Ectodermal cell (in vitro differentiated cells): Measurements from ENCODE around the gene SCIN.
"Not testable (repeated sequence)": the region's sequence is repeated elsewhere in the genome, so short reads cannot be mapped to it uniquely, and the experiment has no call there.

ENCODE experiments used
- H3K27ac ChIP-seq: 2 replicates; pipeline ENCODE4 v1.7.0; 2013; ENCODE audit warnings: mild to moderate bottlenecking, low read depth, low read length; ENCODE audit not compliant: insufficient read depth, poor library complexity, severe bottlenecking
- H3K27me3 ChIP-seq: 2 replicates; pipeline ENCODE4 v1.7.0; 2013; ENCODE audit warnings: mild to moderate bottlenecking, low read length; ENCODE audit not compliant: insufficient read depth, control insufficient read depth, poor library complexity, severe bottlenecking
- H3K36me3 ChIP-seq: one replicate; pipeline ENCODE4 v1.7.0; 2013; ENCODE audit warnings: low read length; ENCODE audit not compliant: control insufficient read depth, insufficient read depth
- H3K4me1 ChIP-seq: one replicate; pipeline ENCODE4 v1.7.0; 2013; ENCODE audit warnings: low read length; ENCODE audit not compliant: control insufficient read depth, insufficient read depth
- H3K4me3 ChIP-seq: 2 replicates; pipeline ENCODE4 v1.7.0; 2013; ENCODE audit warnings: low read depth, low read length, control low read depth; ENCODE audit not compliant: insufficient read depth
- H3K9me3 ChIP-seq: 2 replicates; pipeline ENCODE4 v1.7.0; 2013; ENCODE audit warnings: mild to moderate bottlenecking, low read length, moderate library complexity; ENCODE audit not compliant: control insufficient read depth
- WGBS, 2 experiments: methylation state at CpG; one replicate each; pipeline ENCODE4 v1.1.7; 2013; ENCODE audit warnings: missing lambda C conversion rate in 2 of 2; 5-methylcytosine and 5-hydroxymethylcytosine counted together

The SCIN gene

DNA sequence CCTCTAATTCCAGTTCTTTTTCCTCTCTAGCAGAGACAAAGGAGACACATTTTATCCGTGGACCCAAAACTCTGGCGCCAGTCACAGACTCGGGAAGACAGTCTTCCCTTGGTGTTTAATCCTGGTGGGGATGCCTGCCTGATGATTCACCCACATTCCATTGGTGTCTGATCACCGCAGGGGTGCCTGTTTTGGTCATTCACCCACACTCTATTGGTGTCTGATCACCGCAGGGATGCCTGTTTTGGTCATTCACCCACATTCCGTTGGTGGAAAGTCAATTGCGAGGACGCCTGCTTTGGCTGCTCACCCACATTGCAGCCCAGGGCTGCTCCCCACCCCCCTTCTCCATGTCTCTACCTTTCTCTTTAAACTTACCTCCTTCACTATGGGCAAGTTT, 89.9 kb downstream of the SCIN start:
- H3K4me3 ChIP-seq, H3K9me3 ChIP-seq, H3K36me3 ChIP-seq, H3K27me3 ChIP-seq, H3K4me1 ChIP-seq, H3K27ac ChIP-seq: not testable (repeated sequence)
- WGBS, 2 experiments, result 74 to 80% methylated on average over 8 of the region's 8 CpGs

DNA sequence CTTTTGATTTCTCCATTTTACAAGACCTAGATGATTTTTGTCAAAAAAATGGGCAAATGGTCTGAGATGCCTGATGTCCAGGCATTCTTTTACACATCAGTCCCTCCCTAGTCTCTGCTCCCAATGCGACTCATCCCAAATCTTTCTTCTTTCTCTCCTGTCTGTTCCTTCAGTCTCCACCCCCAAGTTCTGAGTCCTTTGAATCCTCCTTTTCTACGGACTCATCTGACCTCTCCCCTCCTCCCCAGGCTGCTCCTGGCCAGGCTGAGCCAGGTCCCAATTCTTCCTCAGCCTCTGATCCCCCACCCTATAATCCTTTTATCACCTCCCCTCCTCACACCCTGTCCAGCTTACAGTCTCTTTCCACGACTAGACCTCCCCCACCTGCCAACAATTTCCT, 90.5 kb downstream of the SCIN start:
- not testable (repeated sequence) for H3K4me1 ChIP-seq, H3K36me3 ChIP-seq, H3K4me3 ChIP-seq, H3K27me3 ChIP-seq, H3K27ac ChIP-seq, H3K9me3 ChIP-seq
- 84 to 87% methylated on average over 3 of the region's 3 CpGs for WGBS, 2 experiments

DNA sequence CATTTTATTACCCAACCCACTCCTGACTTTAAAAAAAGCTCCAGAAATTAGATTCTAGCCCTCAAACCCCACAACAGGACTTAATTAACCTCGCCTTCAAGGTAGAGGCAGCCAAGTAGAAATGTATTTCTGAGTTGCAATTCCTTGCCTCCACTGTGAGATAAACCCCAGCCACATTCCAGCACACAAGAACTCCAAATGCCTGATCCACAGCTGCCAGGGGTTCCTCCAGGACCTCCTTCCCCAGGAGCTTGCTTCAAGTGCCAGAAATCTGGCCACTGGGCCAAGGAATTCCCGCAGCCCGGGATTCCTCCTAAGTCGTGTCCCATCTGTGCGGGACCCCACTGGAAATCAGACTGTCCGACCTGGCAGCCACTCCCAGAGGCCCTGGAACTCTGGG, 91.1 kb downstream of the SCIN start:
- Histone ChIP-seq H3K4me1 (no peaks in the 10 kb centered on the region), H3K27me3 (no peaks in the 10 kb centered on the region), H3K9me3 (no peaks in the 10 kb centered on the region), H3K36me3 (no peaks in the 10 kb centered on the region), H3K4me3 (no peak overlapping the region), H3K27ac (no peak overlapping the region)
- 94 to 98% methylated on average over 6 of the region's 6 CpGs for WGBS, 2 experiments

DNA sequence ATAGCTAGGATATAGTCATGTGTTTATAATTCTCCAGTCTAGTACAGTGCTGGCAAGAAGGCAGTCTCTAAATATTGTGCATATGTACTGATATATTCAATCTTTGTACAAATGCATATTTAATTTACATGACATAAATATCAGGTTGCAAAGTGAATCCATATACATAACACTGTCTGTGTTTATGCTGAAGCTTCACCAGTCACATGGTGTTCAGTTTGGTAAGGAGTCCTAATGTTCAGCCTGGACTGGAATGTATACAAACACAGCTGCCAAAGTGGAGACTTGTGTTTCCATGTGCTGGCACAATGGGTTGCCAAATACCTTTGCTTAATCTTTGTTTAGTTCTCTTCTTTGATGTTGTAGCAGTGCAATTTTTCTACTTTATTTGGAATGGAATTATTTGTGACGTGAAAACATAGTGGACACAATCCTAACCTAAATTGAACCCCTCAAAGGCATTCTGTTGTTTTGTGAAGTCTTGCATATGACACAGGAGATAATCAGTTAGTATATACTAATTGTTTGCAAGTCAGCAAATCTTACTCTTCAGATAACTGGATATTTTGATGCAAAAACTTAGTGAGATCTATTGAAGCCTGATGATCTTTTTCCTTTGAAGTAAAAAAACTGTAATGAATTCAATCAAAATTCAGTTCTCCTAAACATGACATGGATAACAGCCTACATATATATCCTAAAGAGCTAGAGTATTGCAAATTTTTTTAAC, 99.6 kb downstream of the SCIN start:
- no peaks in the 10 kb centered on the region for H3K27me3 ChIP-seq
- no peak overlapping the region for H3K27ac ChIP-seq
- WGBS, 2 experiments, result 93% methylated on average over 1 of the region's 1 CpG; no CpG with 5 or more reads in 1 of the 2 experiments

DNA sequence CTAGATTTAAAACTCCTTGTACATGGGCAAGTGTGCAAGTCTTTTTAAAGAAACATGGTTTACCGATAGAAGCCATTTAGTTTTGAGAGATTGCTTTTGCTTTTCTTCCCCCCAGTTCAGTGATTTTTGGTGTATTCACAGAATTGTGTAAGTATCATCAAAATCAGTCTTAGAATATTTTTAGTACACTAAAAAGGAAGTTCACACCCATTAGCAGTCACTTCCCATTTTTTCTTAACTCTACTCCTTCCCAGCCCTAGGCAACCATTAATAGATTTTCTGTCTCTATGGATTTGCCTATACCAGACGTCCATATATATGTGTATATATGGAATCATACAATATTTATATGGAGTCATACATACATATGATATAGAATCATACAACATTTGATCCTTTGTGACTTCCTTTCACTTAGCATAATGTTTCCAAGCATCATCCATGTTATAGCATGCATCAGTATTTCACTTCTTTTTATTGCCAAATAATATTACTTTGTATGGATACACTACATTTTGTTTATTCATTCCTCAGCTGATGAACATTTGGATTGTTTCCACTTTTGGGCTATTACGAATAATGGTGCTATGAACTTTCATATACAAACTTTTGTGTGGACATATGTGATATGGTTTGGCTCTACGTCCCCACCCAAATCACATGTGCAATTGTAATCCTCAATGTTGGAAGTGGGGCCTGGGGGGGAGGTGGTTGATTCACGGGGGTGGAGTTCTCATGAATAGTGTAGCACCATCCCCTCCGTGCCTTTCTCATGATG, 100.4 kb downstream of the SCIN start:
- no peaks in the 10 kb centered on the region for H3K27me3 ChIP-seq
- no peak overlapping the region for H3K27ac ChIP-seq
- H3K4me1 ChIP-seq, result no peaks in the 10 kb centered on the region
- WGBS, 2 experiments, result 96 to 100% methylated on average over 4 to 5 of the region's 6 CpGs
- H3K9me3 ChIP-seq, result peaks cover 3% of the 10 kb centered on the region
- no peaks in the 10 kb centered on the region for H3K36me3 ChIP-seq
- H3K4me3 ChIP-seq, result no peak overlapping the region

More for the DNA sequence above, 99.6 kb downstream of the SCIN start:
- Histone ChIP-seq H3K4me1 (no peaks in the 10 kb centered on the region), H3K36me3 (no peaks in the 10 kb centered on the region), H3K9me3 (no peaks in the 10 kb centered on the region), H3K4me3 (no peak overlapping the region)

DNA sequence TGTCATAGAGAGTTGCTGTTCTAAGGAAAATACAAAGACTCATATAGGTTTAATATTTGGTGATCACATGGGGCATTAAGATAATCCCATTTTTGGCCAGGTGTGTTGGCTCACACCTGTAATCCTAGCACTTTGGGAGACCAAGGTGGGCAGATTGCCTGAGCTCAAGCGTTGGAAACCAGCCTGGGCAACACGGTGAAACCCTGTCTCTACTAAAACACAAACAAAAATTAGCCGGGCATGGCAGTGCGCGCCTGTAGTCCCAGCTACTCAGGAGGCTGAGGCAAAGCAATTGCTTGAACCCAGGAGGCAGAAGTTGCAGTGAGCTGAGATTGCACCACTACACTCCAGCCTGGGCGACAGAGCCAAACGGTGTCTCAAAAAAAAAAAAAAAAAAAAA, 102.9 kb downstream of the SCIN start:
- H3K9me3 ChIP-seq, H3K27me3 ChIP-seq, H3K36me3 ChIP-seq, H3K27ac ChIP-seq, H3K4me3 ChIP-seq, H3K4me1 ChIP-seq: not testable (repeated sequence)
- WGBS, 2 experiments, result 87 to 93% methylated on average over 7 of the region's 7 CpGs

DNA sequence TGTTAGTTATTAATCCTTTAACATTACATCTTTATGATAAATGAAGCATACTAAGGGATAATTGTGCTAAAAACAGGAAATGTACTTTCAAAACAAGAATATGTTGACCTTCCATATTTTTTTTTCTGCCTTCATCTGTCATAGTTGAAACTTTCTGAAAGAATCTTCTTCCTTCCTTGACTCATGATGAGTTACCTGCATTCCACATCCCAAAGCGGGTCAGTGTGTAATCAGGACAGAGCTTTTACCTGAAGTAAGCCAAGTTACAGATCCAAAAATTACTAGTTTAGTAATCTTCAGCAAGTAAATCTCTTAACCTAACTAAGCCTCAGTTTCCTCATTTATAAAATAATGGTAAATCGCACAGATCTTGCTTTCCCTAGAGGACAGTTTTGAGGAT, 103.5 kb downstream of the SCIN start:
- Histone ChIP-seq H3K4me3 (no peak overlapping the region), H3K9me3 (peaks cover 3% of the 10 kb centered on the region)
- 96 to 100% methylated on average over 1 to 2 of the region's 2 CpGs for WGBS, 2 experiments

DNA sequence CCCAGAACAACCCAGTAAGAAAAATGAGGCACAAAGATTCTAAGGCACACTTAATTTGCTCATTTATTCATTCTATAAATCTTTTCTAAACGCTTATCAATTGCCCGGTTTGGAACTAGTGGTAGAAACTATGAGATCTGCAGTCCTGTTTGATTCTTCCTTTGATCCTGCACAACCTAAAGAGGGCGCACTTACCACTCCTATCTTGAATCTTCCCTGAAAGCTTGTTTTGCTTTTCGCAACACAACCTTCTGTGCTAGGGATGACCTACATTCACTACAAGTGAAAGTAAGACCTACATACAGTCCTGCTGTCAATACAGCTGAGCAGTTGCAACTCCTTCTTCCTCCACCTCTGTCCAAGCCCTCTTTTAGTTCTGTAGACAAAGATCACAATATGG, 104.3 kb downstream of the SCIN start:
- Histone ChIP-seq H3K4me3 (no peak overlapping the region), H3K27me3 (no peaks in the 10 kb centered on the region), H3K27ac (no peak overlapping the region), H3K9me3 (peaks cover 3% of the 10 kb centered on the region), H3K36me3 (no peaks in the 10 kb centered on the region), H3K4me1 (no peaks in the 10 kb centered on the region)
- 80 to 86% methylated on average over 4 of the region's 4 CpGs for WGBS, 2 experiments

More for the DNA sequence above, 103.5 kb downstream of the SCIN start:
- H3K4me1 ChIP-seq, result no peaks in the 10 kb centered on the region
- no peak overlapping the region for H3K27ac ChIP-seq
- no peaks in the 10 kb centered on the region for H3K36me3 ChIP-seq
- no peaks in the 10 kb centered on the region for H3K27me3 ChIP-seq

DNA sequence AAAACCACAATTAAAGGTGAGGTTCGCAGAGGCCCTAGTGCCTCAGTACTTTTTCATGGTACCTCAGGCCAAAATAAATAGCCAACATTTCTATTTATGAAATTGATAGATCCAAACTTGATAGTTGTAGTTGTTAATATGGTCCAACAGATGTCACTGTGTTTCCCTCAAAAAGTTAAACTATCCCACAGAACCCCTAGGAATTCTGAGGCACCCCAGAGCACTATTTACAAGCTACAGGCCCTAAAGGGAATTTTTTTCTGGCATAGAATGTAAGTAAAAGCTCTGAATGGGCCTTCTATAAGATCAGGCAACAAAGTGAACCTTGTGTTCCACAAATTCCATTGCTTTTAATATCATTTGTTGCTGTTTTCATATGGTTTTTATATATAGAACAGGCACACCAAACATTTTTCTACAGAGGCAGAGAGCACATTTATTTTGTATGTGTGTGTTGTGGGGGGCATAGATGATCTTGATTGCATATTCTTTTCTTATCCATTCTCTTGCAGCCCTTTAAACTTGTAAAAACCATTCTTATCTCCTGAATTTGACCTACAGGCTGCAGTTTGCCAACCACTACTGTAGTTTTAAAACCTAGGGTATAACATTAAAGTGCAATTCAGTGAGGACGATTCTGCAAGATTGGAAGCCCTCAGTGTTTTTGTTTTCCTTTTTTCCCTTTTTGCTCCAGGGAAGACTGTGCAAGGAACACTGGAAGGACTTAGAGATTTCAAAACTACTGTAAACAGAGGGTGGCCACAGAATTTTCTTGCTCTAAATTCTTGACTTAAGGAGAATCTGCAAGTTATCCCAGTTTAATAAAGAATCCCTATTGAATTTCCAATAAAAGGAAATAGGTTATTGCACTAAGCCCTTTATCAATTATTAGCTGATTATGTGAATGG, 113.4 kb downstream of the SCIN start:
- no peaks in the 10 kb centered on the region for H3K9me3 ChIP-seq
- WGBS, 2 experiments, result 75 to 88% methylated on average over 2 of the region's 2 CpGs
- no peaks in the 10 kb centered on the region for H3K4me1 ChIP-seq
- no peak overlapping the region for H3K27ac ChIP-seq
- no peaks in the 10 kb centered on the region for H3K27me3 ChIP-seq
- no peak overlapping the region for H3K4me3 ChIP-seq
- H3K36me3 ChIP-seq, result no peaks in the 10 kb centered on the region

DNA sequence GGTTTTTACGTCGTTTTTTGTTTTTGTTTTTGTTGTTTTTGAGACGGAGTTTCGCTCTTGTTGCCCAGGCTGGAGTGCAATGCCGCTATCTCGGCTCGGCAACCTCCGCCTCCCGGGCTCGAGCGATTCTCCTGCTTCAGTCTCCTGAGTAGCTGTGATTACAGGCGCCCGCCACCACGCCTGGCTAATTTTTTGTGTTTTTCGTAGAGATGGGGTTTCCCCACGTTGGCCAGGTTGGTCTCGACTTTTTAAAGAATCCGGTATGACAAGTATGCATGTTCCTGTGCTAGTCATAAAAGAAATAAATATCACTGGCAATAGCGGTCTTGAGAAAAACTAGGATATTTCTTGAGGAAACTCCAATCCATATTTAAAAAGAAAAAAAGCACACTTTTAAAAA, 114.2 kb downstream of the SCIN start:
- Histone ChIP-seq H3K4me3 (no peak overlapping the region), H3K36me3 (no peaks in the 10 kb centered on the region), H3K27me3 (no peaks in the 10 kb centered on the region), H3K27ac (no peak overlapping the region), H3K4me1 (no peaks in the 10 kb centered on the region), H3K9me3 (no peaks in the 10 kb centered on the region)
- 93 to 94% methylated on average over 19 of the region's 19 CpGs for WGBS, 2 experiments
